WTC11 (cell line): ENCODE results near the gene OTOA.

ENCODE experiments used
- CREB1 ChIP-seq: sonication (generic); formaldehyde crosslinking; IDR thresholded peaks from 2 replicates; pipeline ENCODE4 v1.8.0; 2023; ENCODE audit warnings: mild to moderate bottlenecking, missing genetic modification reagents
- FOXJ3 ChIP-seq: sonication (generic); formaldehyde crosslinking; IDR thresholded peaks from 2 replicates; pipeline ENCODE4 v1.9.0; 2021; ENCODE audit warnings: missing genetic modification reagents, mild to moderate bottlenecking, borderline replicate concordance
- TP53 ChIP-seq: sonication (generic); formaldehyde crosslinking; IDR thresholded peaks from 2 replicates; pipeline ENCODE4 v1.8.1; 2023; ENCODE audit warnings: mild to moderate bottlenecking, missing genetic modification reagents
- ZNF423 ChIP-seq: fragments of 250-450 bp; sonication (Bioruptor Pico); IDR thresholded peaks from 2 replicates; pipeline ENCODE4 v2.1.2; 2022; ENCODE audit warnings: mild to moderate bottlenecking, moderate library complexity
- TF ChIP-seq, protein P1 (sequence below): sonication (generic); formaldehyde crosslinking; IDR thresholded peaks from 2 replicates; pipeline ENCODE4 v1.8.0; 2022; ENCODE audit warnings: missing genetic modification reagents
- TF ChIP-seq, protein P2 (sequence below): fragments of 200-600 bp; IDR thresholded peaks from 2 replicates; pipeline ENCODE4 v1.8.0; 2022; ENCODE audit warnings: antibody characterized with exemption
- TF ChIP-seq, protein P3 (sequence below): sonication (generic); formaldehyde crosslinking; IDR thresholded peaks from 2 replicates; pipeline ENCODE4 v1.8.0; 2022; ENCODE audit warnings: mild to moderate bottlenecking, missing genetic modification reagents
- TF ChIP-seq, protein P4 (sequence below): sonication (generic); formaldehyde crosslinking; IDR thresholded peaks from 2 replicates; pipeline ENCODE4 v1.8.1; 2023; ENCODE audit warnings: mild to moderate bottlenecking, missing genetic modification reagents
- TF ChIP-seq, protein P5 (sequence below): sonication (generic); formaldehyde crosslinking; IDR thresholded peaks from 2 replicates; pipeline ENCODE4 v1.8.1; 2023; ENCODE audit warnings: mild to moderate bottlenecking, missing genetic modification reagents

DNA sequence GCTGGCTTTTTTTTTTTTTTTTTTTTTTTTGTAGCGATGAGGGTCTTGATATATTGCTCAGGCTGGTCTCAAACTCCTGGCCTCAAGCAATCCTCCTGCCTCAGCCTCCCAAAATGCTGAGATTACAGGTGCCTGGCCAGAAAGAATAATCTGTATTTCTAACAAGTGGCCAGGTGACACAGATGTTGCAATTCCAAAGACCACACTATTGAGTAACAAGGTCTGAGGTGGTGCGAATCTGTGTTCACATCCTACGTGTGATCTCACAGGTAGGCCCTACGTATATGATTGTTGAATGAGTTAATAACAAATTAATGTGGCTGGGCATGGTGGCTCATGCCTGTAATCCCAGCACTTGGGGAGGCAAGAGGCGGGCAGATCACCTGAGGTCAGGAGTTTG is 33.3 kb downstream of the OTOA start:
- TF ChIP-seq, protein P1, sequence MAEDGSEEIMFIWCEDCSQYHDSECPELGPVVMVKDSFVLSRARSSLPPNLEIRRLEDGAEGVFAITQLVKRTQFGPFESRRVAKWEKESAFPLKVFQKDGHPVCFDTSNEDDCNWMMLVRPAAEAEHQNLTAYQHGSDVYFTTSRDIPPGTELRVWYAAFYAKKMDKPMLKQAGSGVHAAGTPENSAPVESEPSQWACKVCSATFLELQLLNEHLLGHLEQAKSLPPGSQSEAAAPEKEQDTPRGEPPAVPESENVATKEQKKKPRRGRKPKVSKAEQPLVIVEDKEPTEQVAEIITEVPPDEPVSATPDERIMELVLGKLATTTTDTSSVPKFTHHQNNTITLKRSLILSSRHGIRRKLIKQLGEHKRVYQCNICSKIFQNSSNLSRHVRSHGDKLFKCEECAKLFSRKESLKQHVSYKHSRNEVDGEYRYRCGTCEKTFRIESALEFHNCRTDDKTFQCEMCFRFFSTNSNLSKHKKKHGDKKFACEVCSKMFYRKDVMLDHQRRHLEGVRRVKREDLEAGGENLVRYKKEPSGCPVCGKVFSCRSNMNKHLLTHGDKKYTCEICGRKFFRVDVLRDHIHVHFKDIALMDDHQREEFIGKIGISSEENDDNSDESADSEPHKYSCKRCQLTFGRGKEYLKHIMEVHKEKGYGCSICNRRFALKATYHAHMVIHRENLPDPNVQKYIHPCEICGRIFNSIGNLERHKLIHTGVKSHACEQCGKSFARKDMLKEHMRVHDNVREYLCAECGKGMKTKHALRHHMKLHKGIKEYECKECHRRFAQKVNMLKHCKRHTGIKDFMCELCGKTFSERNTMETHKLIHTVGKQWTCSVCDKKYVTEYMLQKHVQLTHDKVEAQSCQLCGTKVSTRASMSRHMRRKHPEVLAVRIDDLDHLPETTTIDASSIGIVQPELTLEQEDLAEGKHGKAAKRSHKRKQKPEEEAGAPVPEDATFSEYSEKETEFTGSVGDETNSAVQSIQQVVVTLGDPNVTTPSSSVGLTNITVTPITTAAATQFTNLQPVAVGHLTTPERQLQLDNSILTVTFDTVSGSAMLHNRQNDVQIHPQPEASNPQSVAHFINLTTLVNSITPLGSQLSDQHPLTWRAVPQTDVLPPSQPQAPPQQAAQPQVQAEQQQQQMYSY (CRISPR knock-in tag) = no peak
- TF ChIP-seq, protein P2, sequence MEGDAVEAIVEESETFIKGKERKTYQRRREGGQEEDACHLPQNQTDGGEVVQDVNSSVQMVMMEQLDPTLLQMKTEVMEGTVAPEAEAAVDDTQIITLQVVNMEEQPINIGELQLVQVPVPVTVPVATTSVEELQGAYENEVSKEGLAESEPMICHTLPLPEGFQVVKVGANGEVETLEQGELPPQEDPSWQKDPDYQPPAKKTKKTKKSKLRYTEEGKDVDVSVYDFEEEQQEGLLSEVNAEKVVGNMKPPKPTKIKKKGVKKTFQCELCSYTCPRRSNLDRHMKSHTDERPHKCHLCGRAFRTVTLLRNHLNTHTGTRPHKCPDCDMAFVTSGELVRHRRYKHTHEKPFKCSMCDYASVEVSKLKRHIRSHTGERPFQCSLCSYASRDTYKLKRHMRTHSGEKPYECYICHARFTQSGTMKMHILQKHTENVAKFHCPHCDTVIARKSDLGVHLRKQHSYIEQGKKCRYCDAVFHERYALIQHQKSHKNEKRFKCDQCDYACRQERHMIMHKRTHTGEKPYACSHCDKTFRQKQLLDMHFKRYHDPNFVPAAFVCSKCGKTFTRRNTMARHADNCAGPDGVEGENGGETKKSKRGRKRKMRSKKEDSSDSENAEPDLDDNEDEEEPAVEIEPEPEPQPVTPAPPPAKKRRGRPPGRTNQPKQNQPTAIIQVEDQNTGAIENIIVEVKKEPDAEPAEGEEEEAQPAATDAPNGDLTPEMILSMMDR = no peak
- TF ChIP-seq, protein P3, sequence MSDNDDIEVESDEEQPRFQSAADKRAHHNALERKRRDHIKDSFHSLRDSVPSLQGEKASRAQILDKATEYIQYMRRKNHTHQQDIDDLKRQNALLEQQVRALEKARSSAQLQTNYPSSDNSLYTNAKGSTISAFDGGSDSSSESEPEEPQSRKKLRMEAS (CRISPR knock-in tag) = no peak
- TF ChIP-seq TP53 (CRISPR knock-in tag) = no peak
- no peak for TF ChIP-seq ZNF423
- no peak for TF ChIP-seq FOXJ3
- TF ChIP-seq, protein P4, sequence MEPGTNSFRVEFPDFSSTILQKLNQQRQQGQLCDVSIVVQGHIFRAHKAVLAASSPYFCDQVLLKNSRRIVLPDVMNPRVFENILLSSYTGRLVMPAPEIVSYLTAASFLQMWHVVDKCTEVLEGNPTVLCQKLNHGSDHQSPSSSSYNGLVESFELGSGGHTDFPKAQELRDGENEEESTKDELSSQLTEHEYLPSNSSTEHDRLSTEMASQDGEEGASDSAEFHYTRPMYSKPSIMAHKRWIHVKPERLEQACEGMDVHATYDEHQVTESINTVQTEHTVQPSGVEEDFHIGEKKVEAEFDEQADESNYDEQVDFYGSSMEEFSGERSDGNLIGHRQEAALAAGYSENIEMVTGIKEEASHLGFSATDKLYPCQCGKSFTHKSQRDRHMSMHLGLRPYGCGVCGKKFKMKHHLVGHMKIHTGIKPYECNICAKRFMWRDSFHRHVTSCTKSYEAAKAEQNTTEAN (CRISPR knock-in tag) = no peak
- TF ChIP-seq CREB1 = no peak
- TF ChIP-seq, protein P5, sequence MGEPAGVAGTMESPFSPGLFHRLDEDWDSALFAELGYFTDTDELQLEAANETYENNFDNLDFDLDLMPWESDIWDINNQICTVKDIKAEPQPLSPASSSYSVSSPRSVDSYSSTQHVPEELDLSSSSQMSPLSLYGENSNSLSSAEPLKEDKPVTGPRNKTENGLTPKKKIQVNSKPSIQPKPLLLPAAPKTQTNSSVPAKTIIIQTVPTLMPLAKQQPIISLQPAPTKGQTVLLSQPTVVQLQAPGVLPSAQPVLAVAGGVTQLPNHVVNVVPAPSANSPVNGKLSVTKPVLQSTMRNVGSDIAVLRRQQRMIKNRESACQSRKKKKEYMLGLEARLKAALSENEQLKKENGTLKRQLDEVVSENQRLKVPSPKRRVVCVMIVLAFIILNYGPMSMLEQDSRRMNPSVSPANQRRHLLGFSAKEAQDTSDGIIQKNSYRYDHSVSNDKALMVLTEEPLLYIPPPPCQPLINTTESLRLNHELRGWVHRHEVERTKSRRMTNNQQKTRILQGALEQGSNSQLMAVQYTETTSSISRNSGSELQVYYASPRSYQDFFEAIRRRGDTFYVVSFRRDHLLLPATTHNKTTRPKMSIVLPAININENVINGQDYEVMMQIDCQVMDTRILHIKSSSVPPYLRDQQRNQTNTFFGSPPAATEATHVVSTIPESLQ (CRISPR knock-in tag) = no peak
